ENCODE measurements around the gene HRH4.
A peak's percentile ranks its signal among the peaks of the same experiment; 100 is the strongest.

The HRH4 gene

GRCh38 chr18:24460388-24460787, at the start of gene HRH4:
HRH4 (plus strand) TSS chr18:24460637; CDS start chr18:24460729, 92 bp downstream.
- FAIRE-seq = no peak
- no peak for TF ChIP-seq POLR2A (IDR thresholded peaks at IDR 0.05; ENCODE audit: low read depth, low read length)
- DNase-seq (ENCODE audit: insufficient read length, low spot score) = no peak

GRCh38 chr18:24413148-24413547, 47.3 kb upstream of the HRH4 start:
- FAIRE-seq = no peak
- TF ChIP-seq POLR2A (IDR thresholded peaks at IDR 0.05; ENCODE audit: low read depth, low read length) = no peak
- no peak for DNase-seq (ENCODE audit: insufficient read length, low spot score)

- FAIRE-seq (no peak), DNase-seq (ENCODE audit: insufficient read length, low spot score) (no peak)
- TF ChIP-seq POLR2A (IDR thresholded peaks at IDR 0.05; ENCODE audit: low read depth, low read length) = no peak
Measured at GRCh38 chr18:24414349-24415003, 46.0 kb upstream of the HRH4 start.

GRCh38 chr18:24417480-24417879, 43.0 kb upstream of the HRH4 start:
- DNase-seq (ENCODE audit: insufficient read length, low spot score) (no peak), FAIRE-seq (no peak)
- no peak for TF ChIP-seq POLR2A (IDR thresholded peaks at IDR 0.05; ENCODE audit: low read depth, low read length)

GRCh38 chr18:24420551-24420950, 39.9 kb upstream of the HRH4 start:
- FAIRE-seq = no peak
- no peak for DNase-seq (ENCODE audit: insufficient read length, low spot score)
- TF ChIP-seq POLR2A (IDR thresholded peaks at IDR 0.05; ENCODE audit: low read depth, low read length) = no peak

- no peak for DNase-seq (ENCODE audit: insufficient read length, low spot score)
- no peak for FAIRE-seq
- no peak for TF ChIP-seq POLR2A (IDR thresholded peaks at IDR 0.05; ENCODE audit: low read depth, low read length)
Measured at GRCh38 chr18:24421831-24422230, 38.6 kb upstream of the HRH4 start.

GRCh38 chr18:24426073-24426397, 34.4 kb upstream of the HRH4 start:
- no peak for DNase-seq (ENCODE audit: insufficient read length, low spot score)
- no peak for TF ChIP-seq POLR2A (IDR thresholded peaks at IDR 0.05; ENCODE audit: low read depth, low read length)
- FAIRE-seq = no peak

GRCh38 chr18:24426398-24427294, 33.8 kb upstream of the HRH4 start, which contains the start of gene IMPACT:
IMPACT (plus strand) TSS chr18:24426670; CDS start chr18:24426757, 87 bp downstream.
- no peak for FAIRE-seq
- DNase-seq (ENCODE audit: insufficient read length, low spot score) = peak; percentile 34
- peak; percentile 47; the same call in 1 of the 2 replicates for TF ChIP-seq POLR2A (IDR thresholded peaks at IDR 0.05; ENCODE audit: low read depth, low read length)

GRCh38 chr18:24427484-24427883, 33.0 kb upstream of the HRH4 start:
- FAIRE-seq (no peak), DNase-seq (ENCODE audit: insufficient read length, low spot score) (no peak)
- no peak for TF ChIP-seq POLR2A (IDR thresholded peaks at IDR 0.05; ENCODE audit: low read depth, low read length)

GRCh38 chr18:24428709-24429108, 31.7 kb upstream of the HRH4 start:
- no peak for TF ChIP-seq POLR2A (IDR thresholded peaks at IDR 0.05; ENCODE audit: low read depth, low read length)
- DNase-seq (ENCODE audit: insufficient read length, low spot score) (no peak), FAIRE-seq (no peak)

GRCh38 chr18:24429188-24429587, 31.2 kb upstream of the HRH4 start:
- no peak for DNase-seq (ENCODE audit: insufficient read length, low spot score)
- no peak for TF ChIP-seq POLR2A (IDR thresholded peaks at IDR 0.05; ENCODE audit: low read depth, low read length)

GRCh38 chr18:24432618-24433017, 27.8 kb upstream of the HRH4 start:
- no peak for TF ChIP-seq POLR2A (IDR thresholded peaks at IDR 0.05; ENCODE audit: low read depth, low read length)
- FAIRE-seq = no peak
- DNase-seq (ENCODE audit: insufficient read length, low spot score) = no peak

More at GRCh38 chr18:24429188-24429587, 31.2 kb upstream of the HRH4 start:
- FAIRE-seq = no peak

GRCh38 chr18:24436939-24437338, 23.5 kb upstream of the HRH4 start:
- no peak for TF ChIP-seq POLR2A (IDR thresholded peaks at IDR 0.05; ENCODE audit: low read depth, low read length)
- no peak for FAIRE-seq
- no peak for DNase-seq (ENCODE audit: insufficient read length, low spot score)

GRCh38 chr18:24443870-24444269, 16.6 kb upstream of the HRH4 start:
- no peak for TF ChIP-seq POLR2A (IDR thresholded peaks at IDR 0.05; ENCODE audit: low read depth, low read length)
- no peak for FAIRE-seq
- no peak for DNase-seq (ENCODE audit: insufficient read length, low spot score)

GRCh38 chr18:24446453-24446852, 14.0 kb upstream of the HRH4 start:
- DNase-seq (ENCODE audit: insufficient read length, low spot score) = no peak
- FAIRE-seq = no peak
- no peak for TF ChIP-seq POLR2A (IDR thresholded peaks at IDR 0.05; ENCODE audit: low read depth, low read length)

Data from H54 (cell line).